Hepatocyte (in vitro differentiated cells): ENCODE results near the gene TMEM238L.

ENCODE experiments used
- EZH2 ChIP-seq: fragments of 200-600 bp; sonication (generic); IDR thresholded peaks from 2 replicates; pipeline ENCODE4 v1.6.1; 2016; ENCODE audit warnings: antibody characterized with exemption, mild to moderate bottlenecking, borderline replicate concordance
- TF ChIP-seq, protein P1 (sequence below): fragments of 200-600 bp; sonication (generic); IDR thresholded peaks from 2 replicates; pipeline ENCODE4 v1.5.1; 2016; ENCODE audit warnings: antibody characterized with exemption, mild to moderate bottlenecking; ENCODE audit not compliant: poor library complexity

DNA sequence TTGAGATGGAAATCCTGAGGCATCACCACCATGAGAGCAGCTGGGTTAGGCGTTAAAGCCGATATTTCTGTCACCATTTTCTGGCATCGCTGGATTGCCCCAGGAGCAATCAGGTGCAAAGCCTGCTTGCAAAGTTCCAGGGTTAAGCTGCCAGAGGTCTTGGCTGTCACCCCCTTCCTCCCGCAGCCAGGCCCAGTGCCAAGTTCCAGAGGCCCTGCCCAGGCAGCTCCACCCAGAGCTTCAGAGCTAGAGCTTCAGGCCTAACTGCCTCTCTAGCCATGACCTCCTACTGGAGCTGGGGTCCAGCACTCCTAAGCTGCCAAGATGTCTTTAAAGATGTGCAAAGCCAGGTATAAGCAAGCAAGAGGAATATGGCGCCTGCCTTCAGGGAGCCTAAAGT, 8.8 kb upstream of the TMEM238L start:
- TF ChIP-seq, protein P1, sequence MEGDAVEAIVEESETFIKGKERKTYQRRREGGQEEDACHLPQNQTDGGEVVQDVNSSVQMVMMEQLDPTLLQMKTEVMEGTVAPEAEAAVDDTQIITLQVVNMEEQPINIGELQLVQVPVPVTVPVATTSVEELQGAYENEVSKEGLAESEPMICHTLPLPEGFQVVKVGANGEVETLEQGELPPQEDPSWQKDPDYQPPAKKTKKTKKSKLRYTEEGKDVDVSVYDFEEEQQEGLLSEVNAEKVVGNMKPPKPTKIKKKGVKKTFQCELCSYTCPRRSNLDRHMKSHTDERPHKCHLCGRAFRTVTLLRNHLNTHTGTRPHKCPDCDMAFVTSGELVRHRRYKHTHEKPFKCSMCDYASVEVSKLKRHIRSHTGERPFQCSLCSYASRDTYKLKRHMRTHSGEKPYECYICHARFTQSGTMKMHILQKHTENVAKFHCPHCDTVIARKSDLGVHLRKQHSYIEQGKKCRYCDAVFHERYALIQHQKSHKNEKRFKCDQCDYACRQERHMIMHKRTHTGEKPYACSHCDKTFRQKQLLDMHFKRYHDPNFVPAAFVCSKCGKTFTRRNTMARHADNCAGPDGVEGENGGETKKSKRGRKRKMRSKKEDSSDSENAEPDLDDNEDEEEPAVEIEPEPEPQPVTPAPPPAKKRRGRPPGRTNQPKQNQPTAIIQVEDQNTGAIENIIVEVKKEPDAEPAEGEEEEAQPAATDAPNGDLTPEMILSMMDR: no peak
- no peak for TF ChIP-seq EZH2
